GM20431 (cell line): ENCODE data around the gene PMEPA1.

Experiments used
- in situ Hi-C: fragments of 300-500 bp; cut with MseI, MboI; formaldehyde crosslinking; loops from one replicate; pipeline ENCODE4 v1.15.0; 2020; ENCODE audit warnings: low sequenced_read_pairs; ENCODE audit not compliant: unreplicated experiment

The PMEPA1 gene

DNA sequence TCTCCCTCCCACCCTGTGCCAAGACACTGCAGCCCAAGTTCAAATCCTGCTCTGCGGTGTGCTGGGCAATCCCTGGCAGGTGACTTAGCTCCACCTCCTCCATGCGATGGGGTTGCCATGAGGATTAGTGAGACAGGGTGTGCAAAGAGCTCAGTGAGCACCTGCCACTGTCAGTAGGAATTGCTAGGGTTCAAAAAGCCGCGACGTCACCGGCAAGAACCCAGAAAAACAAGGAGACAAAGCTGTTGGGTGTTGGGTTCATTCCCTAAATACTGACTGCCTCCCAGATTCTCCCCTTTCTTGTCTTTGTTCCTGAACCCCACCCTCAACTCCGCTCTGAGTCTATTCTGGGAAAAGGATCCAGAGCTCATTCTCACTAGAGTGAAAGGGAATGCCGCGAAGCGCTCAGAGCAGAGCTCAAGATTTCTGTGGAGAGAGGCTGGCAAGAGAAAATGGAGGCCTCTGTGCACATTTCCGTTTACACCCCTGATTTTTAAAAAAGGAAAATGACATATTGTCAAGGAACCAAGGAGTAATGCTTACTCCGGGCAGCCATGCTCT is 13.3 kb downstream of the PMEPA1 start:
- in situ Hi-C loops, result no loop called here

DNA sequence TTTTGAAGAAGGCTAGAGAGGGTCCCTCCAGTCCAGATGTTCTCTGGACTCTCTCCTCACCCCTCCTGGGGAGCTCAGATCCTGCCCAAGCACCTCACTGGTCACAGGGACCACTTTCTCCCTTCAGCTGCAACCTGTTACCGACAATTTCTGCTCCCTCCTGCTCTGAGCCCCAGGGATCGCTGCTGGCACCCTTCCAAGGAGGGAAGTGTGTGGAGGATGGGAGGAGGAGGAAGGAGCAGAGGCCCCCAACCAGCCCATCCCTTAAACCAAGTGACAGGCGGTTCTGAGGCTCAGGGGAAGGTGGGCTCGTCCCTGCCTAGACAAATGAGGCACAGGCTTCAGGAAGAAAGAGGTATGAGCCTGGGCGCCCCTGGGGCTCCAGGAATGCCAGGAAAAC is 13.9 kb downstream of the PMEPA1 start:
- in situ Hi-C loops, result no loop called here

DNA sequence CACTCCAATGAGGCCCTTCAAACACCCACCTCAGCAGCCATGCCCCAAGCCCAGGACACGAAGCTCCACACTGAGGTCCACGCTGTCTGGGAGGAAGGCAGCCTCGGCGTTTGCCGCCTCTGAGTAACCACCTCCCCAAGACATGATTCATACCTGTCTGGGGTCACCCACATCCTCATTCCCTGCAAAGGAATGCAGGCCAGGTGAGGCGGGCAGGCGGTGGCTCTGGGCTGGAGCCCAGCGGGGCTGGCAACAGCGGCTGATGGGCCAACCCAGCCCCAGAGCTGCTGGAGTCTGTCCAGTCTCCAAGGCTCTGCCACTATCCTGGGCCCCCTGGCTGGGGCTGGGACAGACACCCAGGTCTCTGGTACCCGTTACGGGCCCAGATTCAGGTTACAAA is 14.8 kb downstream of the PMEPA1 start:
- in situ Hi-C loops, result no loop called here

DNA sequence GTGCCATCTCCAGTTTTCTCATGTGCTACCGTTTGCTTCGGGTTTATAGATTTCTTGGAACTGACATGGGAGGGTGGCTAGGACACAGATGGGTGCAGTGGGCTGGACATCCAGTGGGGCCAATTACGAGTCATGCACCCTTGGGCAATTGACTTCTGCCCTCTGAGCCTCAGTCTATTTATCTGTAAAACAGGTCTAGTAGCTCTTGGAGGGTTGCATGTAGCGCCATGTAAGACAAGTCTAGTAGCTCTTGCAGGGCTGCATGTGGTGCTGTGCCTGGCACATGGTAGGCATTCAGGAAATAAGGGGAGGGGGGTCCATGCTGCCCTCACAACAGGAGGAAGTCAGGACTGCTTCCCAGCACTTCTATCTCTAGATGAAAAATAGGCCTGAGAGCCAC is 15.3 kb downstream of the PMEPA1 start:
- in situ Hi-C loops, result no loop called here

DNA sequence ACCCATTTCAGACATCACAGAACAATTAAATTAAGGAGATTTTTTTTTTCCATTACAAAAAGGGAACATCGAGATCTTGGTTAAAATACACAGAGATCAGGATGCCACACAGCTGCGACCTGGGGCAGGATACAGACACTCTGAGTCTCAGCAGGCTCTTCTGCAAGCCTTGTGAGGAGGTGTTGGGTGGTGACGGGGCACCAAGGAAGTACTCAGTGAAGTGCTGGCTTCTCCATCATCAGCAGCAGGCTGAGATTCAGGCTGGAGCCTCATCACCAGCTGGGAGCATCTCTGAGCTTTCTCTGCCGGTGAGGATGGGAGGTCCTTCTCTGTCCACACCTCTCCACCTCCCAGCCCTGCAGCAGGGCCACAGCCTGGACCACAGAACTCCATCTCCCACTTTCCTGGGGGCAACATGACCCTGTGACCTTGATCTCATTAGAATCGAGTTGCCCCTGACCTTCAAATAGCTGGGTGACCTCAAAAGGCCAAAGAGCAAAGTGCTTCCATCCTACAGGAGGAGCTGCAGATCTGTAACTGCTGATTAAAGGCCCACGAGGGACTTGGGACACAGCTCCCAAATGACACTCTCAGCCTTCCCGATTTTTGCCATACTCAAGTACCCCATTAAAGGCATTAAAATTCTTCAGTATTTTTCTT is 16.0 kb downstream of the PMEPA1 start:
- in situ Hi-C loops, result no loop called here

DNA sequence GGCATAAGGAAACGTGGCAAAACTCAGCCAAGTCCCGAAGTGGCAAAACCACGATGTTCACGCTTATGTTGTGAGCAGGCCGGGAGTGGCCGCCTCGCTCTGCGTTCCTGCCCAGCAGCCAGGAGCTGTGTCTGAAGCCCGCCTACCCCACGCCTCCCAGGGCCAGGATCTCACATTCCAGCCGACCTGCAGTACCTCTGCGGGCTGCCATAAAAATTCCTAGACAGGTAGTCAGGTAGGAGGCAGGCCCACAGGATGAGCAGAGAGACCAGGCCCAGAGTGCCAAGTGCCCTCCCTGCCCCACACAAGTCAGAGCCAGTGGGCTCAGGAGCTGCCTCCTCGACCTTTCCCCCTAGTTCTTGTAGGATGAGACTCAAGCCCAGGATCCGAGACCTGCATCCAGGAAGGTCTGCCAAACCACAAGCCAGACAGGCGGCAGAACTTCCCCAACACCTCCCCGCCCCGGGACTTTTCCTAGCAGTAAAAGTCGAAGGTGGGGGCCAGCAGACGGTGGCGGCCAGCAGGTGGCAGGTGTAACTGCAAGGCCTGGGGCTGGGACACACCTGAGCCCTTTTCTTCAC is 16.7 kb downstream of the PMEPA1 start:
- in situ Hi-C loops, result no loop called here

DNA sequence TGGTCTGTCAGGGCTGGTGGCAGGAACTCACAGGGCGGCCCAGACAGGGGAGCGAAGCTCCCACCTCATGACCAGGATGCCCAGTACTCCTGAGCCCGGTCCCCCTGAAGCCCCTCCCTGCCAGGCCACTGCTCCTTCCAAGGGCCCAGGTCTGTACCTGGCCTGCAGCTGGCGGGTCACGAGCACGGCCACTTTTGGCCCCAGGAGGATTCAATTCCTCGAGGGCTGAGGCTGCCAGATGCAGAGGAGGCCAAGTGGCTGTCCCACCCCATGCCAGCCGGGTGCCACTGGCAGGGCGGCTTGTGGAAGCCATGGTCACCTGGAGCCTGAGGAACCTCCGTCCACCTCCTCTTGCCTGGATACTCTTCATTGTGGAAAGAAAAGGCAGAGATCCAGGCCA is 17.4 kb downstream of the PMEPA1 start:
- in situ Hi-C loops, result no loop called here

DNA sequence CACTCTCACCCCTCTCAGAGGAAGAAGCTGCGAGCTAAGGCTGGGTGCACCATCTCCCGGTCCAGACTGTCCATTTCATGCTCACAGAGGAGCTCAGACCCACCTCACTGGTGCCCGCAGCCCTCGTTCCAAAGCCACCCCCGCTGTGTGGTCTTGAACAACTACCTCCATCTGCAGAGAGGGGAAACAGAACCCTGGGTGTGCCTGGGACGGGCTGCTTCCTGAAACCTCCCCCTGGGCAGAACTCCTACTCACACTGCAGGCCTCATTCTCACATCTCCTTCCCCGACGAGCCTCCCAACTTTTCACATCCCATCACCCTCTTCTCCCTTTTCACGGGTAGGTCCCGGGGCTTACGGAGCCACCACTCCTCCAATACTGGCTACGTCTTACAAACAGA is 18.1 kb downstream of the PMEPA1 start:
- in situ Hi-C loops, result no loop called here

DNA sequence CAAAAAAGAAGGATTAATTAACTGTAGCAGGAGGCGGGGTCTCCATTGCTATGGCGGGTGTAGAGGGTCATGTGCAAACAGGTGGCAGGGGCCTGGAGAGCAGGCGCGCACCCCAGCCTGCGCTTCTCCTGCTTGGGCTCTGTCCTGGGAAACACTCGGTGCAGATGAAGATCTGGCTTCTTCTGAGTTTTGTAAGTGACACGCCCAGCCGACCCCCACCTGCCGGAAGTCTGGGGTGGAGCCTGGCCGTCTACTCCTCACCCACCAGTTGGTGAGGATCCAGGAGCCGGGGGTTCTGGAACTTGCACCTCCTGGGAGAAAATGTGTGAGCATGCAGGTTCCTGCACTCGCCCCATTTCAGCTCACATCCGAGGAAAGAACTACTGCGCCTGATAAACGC is 19.3 kb downstream of the PMEPA1 start:
- in situ Hi-C loops, result no loop called here

DNA sequence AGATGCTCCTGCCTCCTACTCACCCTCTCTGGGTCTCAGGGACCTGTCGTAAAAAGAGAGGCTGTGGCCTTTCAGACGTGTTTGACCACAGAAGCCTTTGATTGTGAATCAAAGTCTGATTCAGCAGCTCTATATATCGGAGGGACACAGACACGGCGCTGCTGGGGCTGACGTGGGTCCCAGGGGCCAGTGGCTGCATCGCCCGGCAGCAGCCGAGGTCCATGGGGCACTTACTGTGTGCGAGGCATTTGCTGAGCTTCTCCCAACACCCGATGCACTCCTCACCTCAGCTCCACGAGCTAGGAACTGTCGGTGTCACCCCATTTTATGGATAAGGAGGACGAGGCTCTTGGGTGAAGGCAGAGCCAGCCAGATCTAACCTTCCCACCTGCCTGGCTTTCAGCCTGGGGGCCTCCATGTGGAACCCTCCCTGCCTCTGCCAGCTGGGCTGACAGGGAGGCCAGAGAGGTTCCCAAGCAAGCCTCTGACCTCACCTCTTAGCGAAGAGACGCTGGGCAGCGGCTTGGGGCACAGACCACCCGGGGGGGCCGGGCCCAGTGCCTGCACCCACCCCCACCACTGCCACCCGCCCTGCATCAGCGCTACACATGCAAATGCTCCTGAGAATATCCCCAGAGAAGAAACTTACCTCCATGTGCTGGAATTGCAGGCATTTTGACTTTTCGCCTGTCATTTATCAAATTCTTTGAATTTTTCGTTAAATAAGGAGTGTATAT is 19.9 kb downstream of the PMEPA1 start:
- in situ Hi-C loops, result no loop called here

DNA sequence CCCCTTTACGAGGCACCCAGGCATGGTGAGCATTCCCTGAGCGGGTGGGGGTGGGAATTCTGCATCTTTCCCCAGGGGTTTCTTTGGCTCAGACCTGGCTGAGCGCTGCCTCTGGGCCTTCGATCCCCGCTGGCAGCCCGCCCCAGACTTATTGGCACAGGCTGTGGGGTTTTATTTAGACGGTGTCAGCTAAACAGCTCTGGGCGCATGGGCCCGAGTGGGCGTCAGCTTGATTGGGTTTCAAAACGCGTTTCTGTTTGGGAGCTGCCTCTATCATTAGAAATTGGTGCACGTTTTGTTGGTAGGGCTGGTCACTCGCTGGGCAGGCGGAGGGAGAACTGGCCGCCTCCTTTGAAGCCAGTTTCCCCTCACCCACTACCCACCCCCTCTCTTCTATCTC is 21.0 kb downstream of the PMEPA1 start:
- in situ Hi-C loops, result no loop called here

DNA sequence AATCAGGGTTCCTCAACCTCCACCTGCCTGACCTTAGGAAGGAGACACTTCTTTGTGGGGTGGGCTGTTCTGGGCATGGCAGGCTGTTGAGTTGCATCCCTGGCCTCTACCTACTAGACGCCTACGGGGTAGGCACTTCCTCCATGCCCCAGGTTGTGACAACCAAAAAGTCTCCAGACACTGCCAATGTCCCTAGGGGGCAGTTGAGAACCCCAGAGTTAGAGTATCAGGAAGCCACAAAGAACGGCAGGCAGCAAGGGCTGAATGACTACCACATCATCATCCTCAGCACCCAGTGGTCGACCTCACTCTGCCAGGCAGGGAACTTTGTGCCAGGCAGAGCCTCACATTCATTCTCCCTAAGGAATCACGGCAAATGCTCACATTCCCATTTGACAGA is 21.5 kb downstream of the PMEPA1 start:
- in situ Hi-C loops, result no loop called here

DNA sequence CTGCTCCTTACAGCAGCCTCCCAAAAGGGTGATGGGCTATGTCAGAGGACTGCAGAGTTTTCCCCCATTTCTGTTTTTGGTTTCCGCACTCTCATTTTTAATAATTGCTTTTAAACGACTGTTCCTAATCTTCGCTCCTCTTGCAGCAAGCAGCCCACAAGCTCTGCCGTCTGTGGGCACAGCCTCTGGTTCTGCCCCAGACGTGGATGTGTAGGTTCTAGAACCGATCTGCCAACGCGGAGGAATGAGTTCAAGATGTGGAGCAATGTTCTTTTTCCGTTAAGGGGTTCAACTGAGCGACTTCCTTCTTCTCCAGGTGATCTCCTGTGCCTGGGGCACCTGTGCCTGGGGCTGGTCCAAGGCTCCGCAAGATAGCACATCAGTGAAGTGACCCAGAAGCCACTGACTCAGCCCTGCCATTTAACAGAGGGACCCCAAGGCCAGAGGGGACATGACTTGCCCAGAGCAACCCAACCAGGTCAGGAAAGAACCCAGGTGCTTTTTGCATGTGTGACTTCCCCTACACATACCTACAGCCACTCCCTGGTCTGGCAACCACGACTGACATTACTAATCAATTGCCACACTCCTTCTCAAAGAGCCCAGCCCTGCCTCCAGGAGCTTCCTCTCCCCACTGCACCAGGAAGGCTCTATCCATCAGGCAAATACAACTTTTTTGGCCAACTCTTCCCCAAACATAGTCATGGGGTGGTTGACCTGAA is 22.7 kb downstream of the PMEPA1 start:
- in situ Hi-C loops, result no loop called here

DNA sequence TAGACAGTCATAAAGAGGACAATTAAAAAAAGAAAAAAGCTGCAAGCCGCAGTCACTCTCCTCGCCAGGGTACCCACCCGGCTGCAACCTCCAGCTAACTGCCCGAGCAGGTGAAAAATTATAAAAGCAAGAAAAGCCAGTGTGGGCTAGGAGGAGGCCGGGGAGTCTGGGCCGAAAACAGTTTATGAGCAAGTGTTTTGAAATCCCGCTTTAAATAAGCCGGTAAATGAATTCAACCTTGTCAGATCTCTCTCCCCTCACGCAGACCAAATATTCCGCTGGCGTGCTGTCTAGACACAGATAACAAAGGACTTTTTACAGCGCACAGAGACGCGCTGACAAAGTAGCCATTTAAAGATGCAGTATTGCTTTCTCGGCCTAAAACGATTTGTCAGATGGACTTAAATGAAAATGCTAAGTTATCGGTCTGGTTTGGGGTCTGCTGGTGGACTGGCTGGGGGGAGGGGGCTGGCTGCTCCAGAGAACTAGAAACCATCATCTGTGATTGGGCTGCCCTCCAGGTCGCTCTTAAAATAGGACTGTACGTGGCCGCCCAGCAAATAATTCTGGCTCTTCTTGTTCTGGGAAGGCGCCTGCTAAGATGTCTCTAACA is 24.6 kb downstream of the PMEPA1 start:
- in situ Hi-C loops, result no loop called here

DNA sequence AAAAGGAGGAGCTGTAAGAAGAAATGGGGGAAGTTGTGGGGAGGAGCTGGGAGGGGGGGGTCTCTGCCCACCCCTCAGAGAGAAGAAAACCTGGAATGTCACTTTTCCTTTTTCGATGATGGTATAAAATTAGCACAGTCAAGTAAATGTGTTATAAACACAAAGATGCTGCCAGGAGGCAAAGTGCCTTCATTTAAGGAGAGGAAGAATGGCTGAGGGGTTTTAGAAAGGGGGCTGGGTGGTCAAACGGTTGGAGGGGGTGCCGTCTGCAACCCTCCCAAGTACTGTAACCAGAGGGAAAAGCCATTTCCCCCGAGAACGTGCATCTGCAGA is 25.0 kb downstream of the PMEPA1 start:
- in situ Hi-C loops, result no loop called here

DNA sequence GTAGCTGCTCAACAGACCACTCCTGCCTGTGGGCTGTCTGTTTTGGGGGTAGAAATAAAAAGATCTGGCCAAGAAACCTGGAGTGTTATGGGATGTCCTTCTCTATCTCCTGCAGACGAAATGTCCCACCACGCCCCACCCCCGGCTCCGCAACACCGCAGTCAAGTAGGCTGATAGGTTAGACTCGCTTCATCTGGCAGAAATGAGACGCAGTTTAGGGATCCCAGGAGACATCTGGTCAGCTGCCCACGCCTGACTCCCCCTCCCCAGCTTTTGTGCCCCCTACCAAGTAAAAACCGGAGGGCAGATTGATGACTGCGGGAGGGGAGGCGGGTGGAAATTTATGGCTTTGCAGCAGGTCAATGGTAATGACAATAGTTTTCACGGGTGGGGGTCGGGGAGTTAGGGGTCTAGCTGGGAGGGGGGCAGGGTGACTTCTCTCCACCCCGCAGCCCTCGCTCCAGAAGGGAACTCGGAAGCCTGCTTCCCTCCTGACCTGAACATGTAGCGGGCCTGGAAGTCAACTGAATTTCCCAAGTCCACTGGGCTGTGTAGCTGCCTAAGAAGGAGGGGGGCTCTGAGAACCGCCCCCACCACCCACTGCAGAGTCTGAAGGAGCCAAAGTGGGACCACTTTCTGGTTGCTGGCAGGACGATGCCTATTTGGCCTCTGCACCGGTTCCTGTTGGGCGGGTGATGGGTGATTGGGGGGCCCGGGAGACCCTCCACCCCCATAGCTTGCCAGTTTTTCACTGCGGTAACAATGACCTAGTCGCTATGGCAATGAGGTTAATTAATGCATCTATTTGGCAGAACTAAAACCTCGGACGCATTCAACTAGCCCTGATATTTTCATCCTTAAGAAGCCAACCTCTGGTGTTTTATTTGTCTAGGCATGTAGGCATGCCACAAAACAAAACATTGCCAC is 25.7 kb downstream of the PMEPA1 start:
- in situ Hi-C loops, result no loop called here

DNA sequence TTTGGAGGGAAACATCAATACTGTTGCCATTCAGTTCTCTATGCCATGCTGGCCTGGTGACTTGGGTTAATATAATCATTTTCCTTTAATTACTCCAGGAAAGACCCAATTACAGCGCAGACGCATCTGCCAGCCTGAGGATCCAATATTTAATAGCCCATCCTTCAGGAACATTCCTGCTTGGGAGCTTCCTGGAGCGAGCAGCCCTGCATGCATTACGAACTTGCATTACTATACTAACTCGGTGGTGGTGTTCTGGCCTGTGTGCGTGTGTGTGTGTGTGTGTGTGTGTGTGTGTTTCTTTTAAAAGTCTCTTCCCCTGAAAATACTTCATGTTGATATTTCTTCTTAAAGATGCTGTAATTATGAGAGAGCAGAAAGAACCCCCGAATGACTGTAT is 26.5 kb downstream of the PMEPA1 start:
- in situ Hi-C loops, result no loop called here

DNA sequence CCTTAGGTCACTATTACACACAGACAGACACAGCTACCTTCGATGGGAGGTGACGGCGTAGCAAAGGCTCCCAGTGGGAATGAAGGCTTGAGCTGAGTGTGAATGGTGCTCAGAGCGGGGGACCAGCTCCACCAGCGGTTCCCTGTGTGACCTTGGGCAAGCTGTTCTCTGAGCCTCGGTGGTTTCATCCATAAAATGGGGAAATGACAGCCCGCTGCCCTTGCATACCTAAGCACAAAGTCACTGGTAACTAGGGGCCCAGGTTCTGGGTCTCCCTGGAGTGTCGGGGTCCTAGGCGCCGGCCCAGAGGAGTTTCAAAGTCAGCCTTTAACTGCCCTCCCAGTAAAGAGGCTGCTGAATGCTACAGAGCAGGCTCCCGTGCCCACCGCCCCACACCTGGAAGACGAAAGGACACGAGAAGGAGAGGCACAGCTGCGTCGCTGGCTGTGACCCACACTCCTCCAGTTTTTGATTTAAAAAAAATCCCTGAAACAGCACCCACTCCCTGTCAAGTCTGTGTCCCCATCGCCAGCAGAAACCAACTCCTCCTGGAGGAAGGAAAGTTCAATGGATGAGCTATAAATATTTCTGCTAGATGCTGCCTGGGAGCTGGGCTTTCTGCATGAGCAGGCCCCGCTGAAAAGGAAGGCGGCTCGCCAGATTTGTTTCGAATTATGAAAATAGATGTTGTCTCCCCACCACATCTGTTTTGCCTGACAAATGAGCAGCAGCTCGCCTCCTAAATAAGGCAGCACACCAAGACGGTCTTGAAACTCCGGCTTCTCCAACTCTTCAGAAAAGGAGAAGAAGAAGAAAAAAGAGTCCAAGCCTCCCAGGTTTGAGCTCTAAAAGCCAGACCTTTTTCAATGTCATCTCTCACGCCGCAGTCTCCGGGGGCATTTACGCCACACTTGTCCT is 27.4 kb downstream of the PMEPA1 start:
- in situ Hi-C loops, result no loop called here
